Breast epithelium (tissue), 3 donors: ENCODE measurements around the gene PDCD4.

Experiments
- CTCF ChIP-seq, 3 donors: fragments of 450-650 bp; IDR thresholded peaks; one replicate each; pipeline ENCODE4 v1.5.1; 2016 to 2017; ENCODE audit warnings: antibody characterized with exemption in 3 of 3, mild to moderate bottlenecking in 3 of 3, moderate library complexity in 3 of 3
- POLR2A ChIP-seq: fragments of 450-650 bp; IDR thresholded peaks from one replicate; pipeline ENCODE4 v1.6.1; 2016; ENCODE audit warnings: antibody characterized with exemption, mild to moderate bottlenecking, moderate library complexity
- POLR2AphosphoS5 ChIP-seq, 3 donors: sonication (generic); formaldehyde crosslinking; IDR thresholded peaks; one replicate each; pipeline ENCODE4 v1.6.1; 2017; ENCODE audit warnings: antibody characterized with exemption in 3 of 3

GRCh38 chr10:110876788-110877187, 5.1 kb downstream of the PDCD4 start:
- TF ChIP-seq CTCF (IDR thresholded peaks at IDR 0.05) (no peak), POLR2A (no peak), POLR2AphosphoS5 (IDR thresholded peaks at IDR 0.05) (no peak)
